B cell (primary cell): Measurements from ENCODE around the gene LRRC31. TPM values are rescaled to one million over a fixed set of nuclear protein-coding genes. Genes with fewer than 3 reads are reported as not detected.

Experiments
- ATAC-seq: fragments of 200-7000 bp; cut with Tn5 transposase; one replicate; pipeline ENCODE4 v1.10.0; 2021; ENCODE audit warnings: low read depth, mild to moderate bottlenecking, moderate number of reproducible peaks, moderate library complexity
- CTCF ChIA-PET: fragments of 350-600 bp; sonication (Branson Sonifier 250); formaldehyde crosslinking; loops from one replicate; lab custom pipeline; 2021; ENCODE audit warnings: antibody characterized with exemption, inconsistent platforms; lab: Charles Lee
- POLR2A ChIA-PET: fragments of 350-600 bp; sonication (Branson Sonifier 250); formaldehyde crosslinking; loops from one replicate; lab custom pipeline; 2021; ENCODE audit warnings: antibody characterized with exemption; lab: Charles Lee
- DNase-seq: peaks from one replicate; pipeline ENCODE4 v3.0.0; 2013
- H2AFZ ChIP-seq: 2 replicates; pipeline ENCODE4 v1.6.1; 2012; ENCODE audit warnings: mild to moderate bottlenecking, low read depth, low read length; ENCODE audit not compliant: insufficient read depth, poor library complexity, severe bottlenecking
- H3K27ac ChIP-seq, 2 donors: 1 replicate in 1 of 2; 2 replicates in 1 of 2; pipeline ENCODE4 v1.5.1; 2012 to 2013; ENCODE audit warnings: low read length in 2 of 2, mild to moderate bottlenecking in 2 of 2, moderate library complexity in 1 of 2
- H3K27me3 ChIP-seq, 4 experiments: fragments of 200-600 bp in 1 of 4; sonication (generic) in 1 of 4; replicated peaks in 1 of 4; 1 replicate in 2 of 4; 2 replicates in 2 of 4; pipeline versions ENCODE4 v1.6.1 to v1.7.0; 2013 to 2016; ENCODE audit warnings: low read length in 3 of 4, mild to moderate bottlenecking in 2 of 4, mixed read lengths in 1 of 4, moderate library complexity in 1 of 4; ENCODE audit not compliant: insufficient read depth in 4 of 4, control insufficient read depth in 3 of 4; ENCODE audit errors: control extremely low read depth in 1 of 4
- H3K36me3 ChIP-seq, 2 experiments: replicated peaks in 1 of 2; 1 replicate in 1 of 2; 2 replicates in 1 of 2; pipeline versions ENCODE4 v1.6.1 to v1.7.1; 2013; ENCODE audit warnings: low read length in 1 of 2; ENCODE audit not compliant: insufficient read depth in 2 of 2, control insufficient read depth in 1 of 2; ENCODE audit errors: control extremely low read depth in 1 of 2, extremely low read depth in 1 of 2
- H3K4me1 ChIP-seq, 2 donors: fragments of 200-600 bp in 1 of 2; sonication (generic) in 1 of 2; 1 replicate in 1 of 2; 2 replicates in 1 of 2; pipeline versions ENCODE4 v1.5.1 to v1.6.1; 2013 to 2017; ENCODE audit warnings: low read length in 2 of 2; ENCODE audit not compliant: control insufficient read depth in 2 of 2, insufficient read depth in 2 of 2
- H3K4me2 ChIP-seq: replicated peaks from 2 replicates; pipeline ENCODE3; 2012; ENCODE audit warnings: mild to moderate bottlenecking, low read depth, low read length; ENCODE audit not compliant: poor library complexity, severe bottlenecking
- H3K4me3 ChIP-seq, 5 experiments: fragments of 200-600 bp in 1 of 5; sonication (generic) in 1 of 5; 1 replicate in 3 of 5; 2 replicates in 2 of 5; pipeline versions ENCODE4 v1.5.1 to v1.7.0; 2011 to 2016; ENCODE audit warnings: low read length in 4 of 5, mild to moderate bottlenecking in 4 of 5, low read depth in 2 of 5, control low read depth in 1 of 5, moderate library complexity in 1 of 5; ENCODE audit not compliant: insufficient read depth in 1 of 5; ENCODE audit errors: control extremely low read depth in 1 of 5, extremely low read depth in 1 of 5
- H3K79me2 ChIP-seq: fragments of 200-600 bp; sonication (generic); one replicate; pipeline ENCODE4 v1.6.0; 2016; ENCODE audit warnings: low read length; ENCODE audit not compliant: control insufficient read depth, insufficient read depth
- H3K9ac ChIP-seq: fragments of 200-600 bp; sonication (generic); 2 replicates; pipeline ENCODE4 v1.6.1; 2017; ENCODE audit warnings: mild to moderate bottlenecking, low read length, moderate library complexity
- H3K9me3 ChIP-seq, 3 donors: one replicate each; pipeline versions ENCODE4 v1.6.1 to v1.7.1; 2013; ENCODE audit warnings: low read length in 2 of 3; ENCODE audit not compliant: control insufficient read depth in 2 of 3, insufficient read depth in 1 of 3; ENCODE audit errors: control extremely low read depth in 1 of 3
- H4K20me1 ChIP-seq: 2 replicates; pipeline ENCODE4 v1.6.0; 2012; ENCODE audit warnings: mild to moderate bottlenecking, low read length; ENCODE audit not compliant: insufficient read depth, control insufficient read depth, poor library complexity, severe bottlenecking
- H3K27ac Mint-ChIP-seq: one replicate; pipeline ENCODE4 v1.8.0; 2021; ENCODE audit warnings: mixed read lengths
- H3K27me3 Mint-ChIP-seq: one replicate; pipeline ENCODE4 v1.8.0; 2021; ENCODE audit warnings: mixed read lengths
- H3K4me1 Mint-ChIP-seq: one replicate; pipeline ENCODE4 v1.8.0; 2021; ENCODE audit warnings: mixed read lengths
- H3K4me3 Mint-ChIP-seq: one replicate; pipeline ENCODE4 v1.8.0; 2021; ENCODE audit warnings: mixed read lengths
- H3K9me3 Mint-ChIP-seq: one replicate; pipeline ENCODE4 v1.8.0; 2022; ENCODE audit warnings: mixed read lengths; ENCODE audit not compliant: insufficient read depth
- CTCF ChIP-seq: fragments of 200-600 bp; IDR thresholded peaks from one replicate; pipeline ENCODE4 v1.8.0; 2022; ENCODE audit warnings: antibody characterized with exemption, mild to moderate bottlenecking
- EZH2 ChIP-seq: IDR thresholded peaks from 2 replicates; pipeline ENCODE4 v1.6.1; 2012; ENCODE audit warnings: borderline replicate concordance, low read depth, mild to moderate bottlenecking, moderate library complexity, low read length; ENCODE audit not compliant: insufficient read depth, poor library complexity, severe bottlenecking
- WGBS: methylation state at CpG from one replicate; pipeline ENCODE4 v1.1.5; 2013; ENCODE audit warnings: missing lambda C conversion rate; ENCODE audit not compliant: insufficient coverage; 5-methylcytosine and 5-hydroxymethylcytosine counted together
- intact Hi-C: fragments of 100-400 bp; cut with micrococcal nuclease; formaldehyde crosslinking; loops from one replicate; pipeline ENCODE4 v1.10.0; 2022
- polyA plus RNA-seq: library from polyadenylated mRNA; depleted of rRNA; stranded (reverse); fragments of >200 nt; gene quantifications from 2 replicates; pipeline ENCODE4 v1.2.3, GENCODE V29; 2012
- total RNA-seq, 2 donors: library from RNA; stranded (reverse); fragments of 120-200 nt in 1 of 2; gene quantifications; 1 replicate in 1 of 2; 2 replicates in 1 of 2; pipeline versions ENCODE4 v1.2.3 to v1.2.4, GENCODE V29; 2013 to 2022

Gene LRRC31
- total and polyA plus RNA-seq, 2 donors (not counting 1 experiment from before 2014, with no cell fraction given), result not detected

DNA sequence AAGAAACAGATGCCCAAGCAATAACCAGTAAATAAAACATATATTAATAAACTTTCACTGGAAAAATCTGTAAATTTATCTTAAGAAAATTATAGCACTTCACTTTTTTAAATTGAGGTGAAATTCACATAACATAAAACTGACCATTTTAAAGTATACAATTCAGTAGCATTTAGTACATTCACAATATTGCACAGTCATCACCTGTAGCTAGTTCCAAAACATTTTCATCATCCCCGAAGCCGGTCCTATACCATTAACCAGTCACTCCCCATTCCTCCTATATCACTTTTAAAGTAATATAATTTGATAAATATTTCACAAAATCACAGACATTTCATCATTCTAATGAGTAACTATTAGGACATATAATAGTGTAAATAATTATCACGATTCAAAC lies 65.1 kb downstream of the LRRC31 start:
- no peak overlapping the region for H3K9ac ChIP-seq
- H2AFZ ChIP-seq, result no peak overlapping the region
- H3K4me2 ChIP-seq, result no peak overlapping the region
- WGBS, result no CpG with 5 or more reads among the region's 3 CpGs
- no peaks in the 10 kb centered on the region for H3K27me3 Mint-ChIP-seq
- no peak overlapping the region for H3K4me3 ChIP-seq
- no peaks in the 10 kb centered on the region for H3K79me2 ChIP-seq
- no peaks in the 10 kb centered on the region for H3K4me1 ChIP-seq
- no peaks in the 10 kb centered on the region for H3K27me3 ChIP-seq
- H3K4me3 Mint-ChIP-seq, result no peak overlapping the region
- H3K9me3 ChIP-seq, result no peaks in the 10 kb centered on the region
- H3K27ac ChIP-seq, result no peak overlapping the region
- no peak overlapping the region for H3K27ac Mint-ChIP-seq
- intact Hi-C loops, result no loop called here
- ChIA-PET POLR2A (no interaction called here), CTCF (no interaction called here)
- ATAC-seq (no peak), DNase-seq (no peak)
- TF ChIP-seq CTCF (no peak), EZH2 (no peak)
- no peaks in the 10 kb centered on the region for H4K20me1 ChIP-seq
- H3K36me3 ChIP-seq, result no peaks in the 10 kb centered on the region
- H3K9me3 Mint-ChIP-seq, result no peaks in the 10 kb centered on the region
- peaks cover 4% of the 10 kb centered on the region for H3K4me1 Mint-ChIP-seq

- no peak overlapping the region for H3K9ac ChIP-seq
- no peak for TF ChIP-seq EZH2
- TF ChIP-seq CTCF, result no peak
- H3K79me2 ChIP-seq, result no peaks in the 10 kb centered on the region
- Mint-ChIP-seq H3K27me3 (no peaks in the 10 kb centered on the region), H3K4me3 (no peak overlapping the region), H3K27ac (no peak overlapping the region), H3K4me1 (peaks cover 2% of the 10 kb centered on the region), H3K9me3 (no peaks in the 10 kb centered on the region)
- H2AFZ ChIP-seq, result no peak overlapping the region
- DNase-seq (no peak), ATAC-seq (no peak)
- H4K20me1 ChIP-seq, result no peaks in the 10 kb centered on the region
- no peaks in the 10 kb centered on the region for H3K27me3 ChIP-seq
- H3K4me2 ChIP-seq, result no peak overlapping the region
- intact Hi-C loops, result no loop called here
- no peak overlapping the region for H3K27ac ChIP-seq
- ChIA-PET POLR2A (no interaction called here), CTCF (no interaction called here)
- H3K4me1 ChIP-seq, result no peaks in the 10 kb centered on the region
- no peak overlapping the region for H3K4me3 ChIP-seq
- WGBS, result no CpG with 5 or more reads among the region's 1 CpG
- peaks cover 0 to 3% of the 10 kb centered on the region in 2 experiments for H3K36me3 ChIP-seq
- H3K9me3 ChIP-seq, result no peaks in the 10 kb centered on the region
Observed at GRCh38 chr3:169792359-169792758, 77.4 kb downstream of the LRRC31 start.
